Measurements from ENCODE around the gene NAP1L5. TPM values are rescaled to one million over a fixed set of nuclear protein-coding genes. Genes with fewer than 3 reads are reported as not detected.

Gene NAP1L5
- polyA plus RNA-seq, 3 donors, result 0.18 to 0.87 (median 0.41) TPM

DNA sequence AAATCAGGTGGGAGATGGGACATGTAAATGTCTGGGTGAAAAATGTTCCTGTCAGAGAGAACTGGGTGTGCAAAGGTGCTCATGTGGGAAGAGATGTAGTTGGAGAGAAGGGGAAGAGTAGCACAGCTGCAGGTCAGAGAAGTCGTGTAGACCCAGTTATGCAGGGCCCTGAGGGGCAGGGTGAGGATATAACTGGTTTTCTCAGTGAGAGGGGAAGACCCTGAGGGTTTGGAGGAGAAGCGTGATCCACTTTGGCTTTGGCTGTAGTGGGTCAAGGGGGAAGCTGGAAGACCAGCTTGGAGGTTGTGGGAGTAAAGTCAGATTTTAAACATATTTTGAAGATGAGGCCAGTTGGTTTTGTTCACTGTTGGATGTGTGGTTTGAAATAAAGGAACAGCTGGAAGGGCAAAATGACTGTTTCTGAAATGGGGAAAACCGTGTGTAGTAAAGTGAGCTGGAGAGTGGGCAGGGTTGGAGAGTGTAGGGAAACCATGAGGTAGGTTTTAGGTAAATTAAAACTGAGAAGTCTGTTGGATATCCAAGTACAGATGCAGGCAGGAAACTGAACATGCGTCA lies 44.2 kb downstream of the NAP1L5 start:
- Histone ChIP-seq H3K4me2 (replicated peaks; ENCODE audit: extremely low read depth, low read length, poor library complexity, severe bottlenecking) (no peak overlapping the region), H4K20me1 (ENCODE audit: insufficient read depth, low read length) (peaks cover 50% of the 10 kb centered on the region), H3K79me2 (ENCODE audit: insufficient read depth, low read length) (peaks cover 5% of the 10 kb centered on the region), H3K36me3 (replicated peaks in 1 of 2; ENCODE audit: control insufficient read depth in 1 of 2, insufficient read depth in 2 of 2, low read length in 2 of 2) (peaks cover 50 to 83% of the 10 kb centered on the region in 2 donors), H3K9me3 (replicated peaks in 1 of 2; ENCODE audit: control insufficient read depth in 1 of 2, insufficient read depth in 1 of 2, low read length in 2 of 2) (no peaks in the 10 kb centered on the region), H3K4me1 (ENCODE audit: control insufficient read depth in 1 of 2, insufficient read depth in 2 of 2, low read length in 2 of 2) (no peaks in the 10 kb centered on the region), H3K9ac (ENCODE audit: insufficient read depth, low read length, poor library complexity, severe bottlenecking) (no peak overlapping the region), H3K27me3 (ENCODE audit: control insufficient read depth in 2 of 2, insufficient read depth in 2 of 2, low read length in 2 of 2) (no peaks in the 10 kb centered on the region), H3K27ac (ENCODE audit: low read depth in 1 of 2, low read length in 2 of 2) (no peak overlapping the region), H2AFZ (ENCODE audit: insufficient read depth, low read depth, low read length, poor library complexity, severe bottlenecking) (no peak overlapping the region), H3K4me3 (replicated peaks in 1 of 3; ENCODE audit: low read depth in 2 of 3, low read length in 3 of 3) (no peak overlapping the region)
- no peak for DNase-seq
- Mint-ChIP-seq H3K4me1 (no peaks in the 10 kb centered on the region), H3K27ac (peak overlapping the region in 1 of 7 donors; percentile 52), H3K4me3 (no peak overlapping the region), H3K36me3 (peaks cover 66 to 69% of the 10 kb centered on the region in 2 donors), H3K9me3 (no peaks in the 10 kb centered on the region), H3K27me3 (ENCODE audit: low read depth in 3 of 3) (peaks cover 0 to 2% (median 0%) of the 10 kb centered on the region in 3 donors)
- TF ChIP-seq CTCF (IDR thresholded peaks at IDR 0.05), result no peak
- 94% methylated on average over 3 of the region's 4 CpGs for WGBS (ENCODE audit: insufficient coverage)
- intact Hi-C loops (cut with micrococcal nuclease), result no loop called here

DNA sequence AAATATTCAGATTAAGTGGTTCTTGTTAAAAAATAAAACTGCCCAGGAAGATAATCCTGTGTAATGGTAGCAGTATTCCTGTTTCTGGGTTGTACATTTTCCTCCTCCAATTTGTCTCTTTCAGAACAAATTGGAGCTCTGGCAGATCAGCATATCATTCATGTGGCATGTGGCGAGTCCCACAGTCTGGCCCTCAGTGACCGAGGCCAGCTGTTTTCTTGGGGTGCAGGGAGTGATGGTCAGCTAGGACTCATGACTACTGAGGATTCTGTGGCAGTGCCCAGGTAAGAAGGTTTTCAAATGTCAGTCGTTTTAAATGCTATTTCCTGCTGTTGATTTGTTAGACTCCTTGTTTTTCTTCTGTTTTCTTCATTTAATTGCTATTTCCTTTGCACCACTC lies 47.9 kb downstream of the NAP1L5 start:
- Histone ChIP-seq H4K20me1 (ENCODE audit: insufficient read depth, low read length) (peaks cover 82% of the 10 kb centered on the region), H3K79me2 (ENCODE audit: insufficient read depth, low read length) (peaks cover 13% of the 10 kb centered on the region), H3K27me3 (ENCODE audit: control insufficient read depth in 2 of 2, insufficient read depth in 2 of 2, low read length in 2 of 2) (no peaks in the 10 kb centered on the region), H3K27ac (ENCODE audit: low read depth in 1 of 2, low read length in 2 of 2) (no peak overlapping the region), H3K9me3 (replicated peaks in 1 of 2; ENCODE audit: control insufficient read depth in 1 of 2, insufficient read depth in 1 of 2, low read length in 2 of 2) (no peaks in the 10 kb centered on the region), H3K4me1 (ENCODE audit: control insufficient read depth in 1 of 2, insufficient read depth in 2 of 2, low read length in 2 of 2) (no peaks in the 10 kb centered on the region), H3K4me3 (replicated peaks in 1 of 3; ENCODE audit: low read depth in 2 of 3, low read length in 3 of 3) (no peak overlapping the region), H3K4me2 (replicated peaks; ENCODE audit: extremely low read depth, low read length, poor library complexity, severe bottlenecking) (no peak overlapping the region), H2AFZ (ENCODE audit: insufficient read depth, low read depth, low read length, poor library complexity, severe bottlenecking) (no peak overlapping the region), H3K36me3 (replicated peaks in 1 of 2; ENCODE audit: control insufficient read depth in 1 of 2, insufficient read depth in 2 of 2, low read length in 2 of 2) (peaks cover 23 to 46% of the 10 kb centered on the region in 2 donors), H3K9ac (ENCODE audit: insufficient read depth, low read length, poor library complexity, severe bottlenecking) (no peak overlapping the region)
- intact Hi-C loops (cut with micrococcal nuclease), result no loop called here
- WGBS (ENCODE audit: insufficient coverage), result 94% methylated on average over 2 of the region's 3 CpGs
- no peak for TF ChIP-seq CTCF (IDR thresholded peaks at IDR 0.05)
- peaks cover 32 to 36% of the 10 kb centered on the region in 2 donors for H3K36me3 Mint-ChIP-seq
- no peaks in the 10 kb centered on the region for H3K9me3 Mint-ChIP-seq
- peak overlapping the region in 3 of 7 donors; percentile 2 to 74 (median 16) for H3K27ac Mint-ChIP-seq
- no peak for DNase-seq
- H3K27me3 Mint-ChIP-seq (ENCODE audit: low read depth in 3 of 3), result no peaks in the 10 kb centered on the region
- H3K4me3 Mint-ChIP-seq, result no peak overlapping the region
- H3K4me1 Mint-ChIP-seq, result no peaks in the 10 kb centered on the region
